GM18505 (cell line): Measurements from ENCODE around the gene CLIP4.

Experiments
- ATAC-seq: cut with Tn5 transposase; IDR thresholded peaks from one replicate; pipeline ENCODE4 v1.9.1; 2021; ENCODE audit not compliant: unreplicated experiment
- POLR2A ChIP-seq: IDR thresholded peaks from 4 replicates; pipeline ENCODE4 v1.6.1; 2011; ENCODE audit warnings: borderline replicate concordance; ENCODE audit not compliant: insufficient read depth, insufficient read length; ENCODE audit errors: extremely low read depth

CLIP4 gene

DNA sequence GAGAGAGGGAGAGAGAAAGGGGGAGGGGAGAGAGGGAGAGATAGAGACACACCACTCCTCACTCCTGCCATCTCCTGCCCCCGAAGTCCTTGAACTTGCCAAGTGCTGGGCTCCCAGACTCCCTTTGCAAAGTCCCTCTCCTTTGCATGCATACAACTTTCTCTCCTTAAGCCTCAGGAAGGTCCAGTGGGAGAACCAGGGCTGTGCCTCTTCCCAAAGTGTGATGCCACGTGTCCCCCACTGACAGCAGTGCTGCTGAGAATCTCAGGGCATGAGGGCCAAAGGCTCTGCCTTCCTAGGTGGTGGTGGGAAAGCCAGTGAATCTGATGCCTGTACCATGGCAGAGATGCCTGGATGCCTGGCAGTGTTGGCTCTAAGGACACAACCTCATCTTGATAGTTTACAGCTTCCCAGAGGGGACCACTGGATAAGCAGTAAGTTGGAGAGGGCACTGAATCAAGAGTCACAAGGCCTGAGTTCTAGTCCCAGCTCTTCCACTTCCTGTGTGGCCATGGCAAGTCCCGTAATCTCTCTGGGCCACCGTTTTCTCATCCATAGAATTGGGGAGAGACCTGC lies 103.4 kb downstream of the CLIP4 start:
- TF ChIP-seq POLR2A, result no peak
- ATAC-seq, result no peak

DNA sequence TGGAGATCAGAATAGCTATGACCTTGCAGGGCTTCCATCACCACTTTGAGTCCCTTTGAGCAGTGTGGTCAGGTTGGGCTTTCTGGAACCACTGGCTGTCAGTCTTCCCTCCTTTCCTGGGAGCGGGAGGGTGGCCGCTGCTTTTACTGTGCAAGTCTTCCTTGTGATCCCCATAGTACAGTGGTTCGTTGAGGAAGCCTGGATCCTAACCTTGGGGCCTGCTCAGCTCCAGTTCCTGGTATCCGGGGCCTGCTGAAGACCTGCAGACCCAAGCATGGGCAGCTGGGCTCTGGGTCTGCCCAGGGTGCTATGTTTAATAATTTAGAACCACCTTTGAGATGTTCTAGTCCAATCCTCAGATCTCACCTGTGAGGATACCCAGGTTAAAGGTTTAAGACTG lies 104.2 kb downstream of the CLIP4 start:
- ATAC-seq, result no peak
- no peak for TF ChIP-seq POLR2A

DNA sequence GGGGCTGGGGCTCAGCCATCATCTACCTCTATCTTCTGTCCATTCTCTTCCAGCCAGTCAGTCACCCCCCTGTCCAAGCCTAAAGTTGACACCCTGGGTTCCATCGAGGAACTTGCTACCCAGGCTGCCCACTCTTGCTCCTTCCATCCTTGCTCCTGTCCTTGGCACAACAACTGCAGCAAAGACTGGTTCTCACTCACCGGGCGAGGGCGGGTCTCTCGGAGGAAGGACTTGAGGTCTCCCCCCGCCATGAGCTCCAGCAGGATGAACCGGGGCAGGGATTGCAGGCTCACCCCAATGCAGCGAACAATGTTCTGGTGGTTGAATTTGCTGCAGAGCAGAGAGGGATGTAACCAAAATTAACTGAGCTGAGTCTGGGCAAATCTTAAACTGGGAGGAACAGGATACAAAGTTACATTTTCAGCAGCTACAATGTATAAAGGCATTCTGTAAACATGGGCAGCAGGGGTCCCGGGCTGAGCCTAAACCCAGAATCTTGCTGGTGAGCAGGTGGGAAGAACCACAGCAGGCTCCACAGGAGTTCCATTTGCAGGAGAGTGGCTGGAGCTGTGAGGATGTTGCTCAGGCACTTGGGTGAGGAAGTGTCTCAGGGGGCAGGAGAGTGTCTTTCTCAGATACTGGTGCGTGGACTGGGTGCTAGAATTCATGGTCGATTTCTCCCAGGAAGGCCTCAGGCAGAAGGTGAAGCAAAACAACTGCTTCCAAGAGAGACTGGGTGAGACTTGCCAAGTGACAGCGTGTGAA lies 105.5 kb downstream of the CLIP4 start:
- ATAC-seq, result no peak
- no peak for TF ChIP-seq POLR2A

DNA sequence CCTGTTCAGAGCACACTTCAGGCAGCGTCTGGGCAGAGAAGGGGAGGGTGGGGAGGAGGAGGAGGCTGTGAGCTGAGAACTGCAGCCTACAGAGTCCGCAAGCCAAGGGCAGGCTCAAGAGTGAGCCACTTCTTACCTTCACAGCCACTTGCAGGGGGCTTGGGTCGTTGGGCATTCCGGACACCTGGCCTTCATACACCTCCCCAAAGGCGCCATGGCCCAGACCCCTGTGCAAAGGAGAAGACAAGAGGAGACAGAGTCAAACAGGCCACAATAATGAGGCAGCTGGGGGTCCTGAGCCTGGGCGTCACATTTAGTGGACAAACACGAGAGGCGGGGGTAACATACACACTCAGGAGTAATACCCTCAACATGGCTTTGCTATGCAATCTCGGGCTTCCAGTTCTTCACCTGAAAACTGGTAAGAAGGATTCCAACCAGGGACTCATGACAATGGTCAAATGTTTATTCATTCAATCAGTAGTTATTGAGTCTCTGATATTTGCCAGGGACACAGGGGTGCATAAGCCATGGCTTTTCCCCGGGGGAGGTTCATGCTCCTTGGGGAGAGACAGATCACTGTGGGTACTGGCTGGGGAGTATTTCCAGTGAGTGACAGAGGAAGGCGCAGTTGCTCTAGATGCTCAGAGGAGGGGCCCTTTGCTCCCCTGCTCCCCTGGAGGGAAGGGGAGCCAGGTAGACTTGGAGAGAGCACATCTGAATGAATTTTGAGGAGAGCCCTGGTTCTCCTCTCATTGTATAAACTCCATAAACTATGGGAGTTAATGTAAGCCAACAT lies 107.4 kb downstream of the CLIP4 start:
- TF ChIP-seq POLR2A, result no peak
- no peak for ATAC-seq

DNA sequence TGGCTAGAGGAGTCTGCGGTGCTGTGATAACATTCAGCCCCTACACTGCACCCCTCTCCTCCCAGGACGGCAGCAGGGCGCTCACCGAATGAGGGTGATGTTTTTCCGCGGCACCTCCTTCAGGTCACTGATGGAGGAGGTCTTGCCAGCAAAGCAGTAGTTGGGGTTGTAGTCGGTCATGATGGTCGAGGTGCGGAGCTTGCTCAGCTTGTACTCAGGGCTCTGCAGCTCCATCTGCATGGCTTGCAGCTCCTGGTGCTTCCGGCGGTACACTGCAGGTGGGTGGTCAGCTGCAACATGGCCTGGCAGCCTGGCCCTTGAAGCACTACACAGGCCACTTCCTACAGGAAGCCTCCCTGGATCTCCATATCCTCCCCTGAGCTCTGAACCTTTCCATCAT lies 108.0 kb downstream of the CLIP4 start:
- no peak for ATAC-seq
- no peak for TF ChIP-seq POLR2A

DNA sequence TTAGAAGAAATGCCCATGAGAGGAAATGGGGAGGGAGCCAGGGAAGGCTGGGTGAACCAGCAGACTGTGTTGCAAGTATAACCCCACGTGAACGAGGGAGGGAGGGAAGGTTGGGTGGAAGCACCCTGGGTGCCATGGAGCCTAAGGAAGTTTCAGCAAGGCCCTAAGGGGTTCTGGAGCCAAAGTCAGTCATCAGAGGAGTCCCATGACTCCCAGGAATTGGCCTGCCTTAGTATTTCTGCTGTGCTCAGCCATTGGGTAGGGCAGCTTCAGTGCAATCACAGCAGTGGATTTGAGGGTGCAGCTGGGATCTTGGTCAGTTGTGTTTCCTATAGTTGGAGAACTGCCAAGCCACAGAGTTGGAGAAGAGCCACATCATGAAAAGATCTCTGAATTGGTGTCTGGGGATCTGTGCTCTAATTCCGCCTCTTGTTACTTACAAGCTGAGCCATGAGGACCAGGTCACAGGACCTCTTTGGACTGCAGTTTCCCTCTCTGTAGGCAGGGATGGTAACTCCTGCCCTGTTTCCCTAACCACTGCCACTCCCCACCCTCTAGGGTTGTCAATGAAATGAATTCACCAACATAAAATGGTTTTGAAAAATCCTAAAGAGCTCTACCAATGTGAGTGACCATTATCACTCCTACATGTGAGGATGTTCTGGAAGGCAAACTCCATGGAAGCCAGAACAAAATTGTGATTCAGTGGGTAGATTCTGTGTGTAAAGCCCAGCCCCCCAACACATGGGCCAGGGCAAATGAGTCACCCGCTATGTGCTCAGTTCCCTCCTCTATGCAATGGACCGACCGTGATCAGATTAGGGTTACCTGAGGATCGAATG lies 108.9 kb downstream of the CLIP4 start:
- no peak for TF ChIP-seq POLR2A

DNA sequence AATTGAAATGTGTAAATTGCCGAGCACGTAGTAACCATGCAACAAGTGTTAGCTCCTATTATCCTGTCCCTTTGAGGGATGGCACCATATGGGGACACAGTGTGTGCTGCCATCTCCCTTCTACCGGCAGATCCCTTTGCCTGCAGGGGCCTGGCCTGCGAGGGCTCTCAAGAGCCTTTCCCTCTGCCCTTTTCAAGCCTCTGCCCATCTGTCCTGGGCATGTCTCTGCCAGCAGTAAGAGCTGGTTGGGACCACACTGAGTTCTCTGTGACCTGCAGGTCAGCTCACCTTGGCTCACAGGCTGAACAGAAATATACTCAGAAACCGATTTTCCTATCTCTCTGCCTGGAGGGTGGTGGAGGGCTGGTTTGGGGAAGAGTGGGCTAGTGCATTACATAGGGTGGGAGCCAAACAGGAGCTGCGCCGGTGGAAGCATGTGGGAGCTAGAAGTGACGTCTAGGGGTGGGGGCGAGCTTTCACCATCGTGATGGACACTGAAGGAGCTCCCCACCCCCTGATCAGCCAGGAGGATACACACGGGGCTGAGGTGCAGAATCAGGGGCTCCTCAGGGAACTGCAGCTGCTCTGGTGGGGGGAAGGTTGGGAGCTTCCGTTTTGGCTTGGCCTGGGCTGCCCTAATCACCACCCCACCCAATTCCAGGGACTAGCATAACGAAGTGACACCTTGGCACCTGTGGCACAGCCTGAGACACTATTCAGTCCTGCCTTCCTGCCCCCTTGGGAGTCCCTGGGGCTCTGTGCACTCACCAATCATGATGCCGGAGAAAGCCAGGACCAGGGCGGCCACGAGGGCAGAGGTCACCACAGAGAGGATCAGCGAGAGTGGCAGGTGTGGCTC lies 109.7 kb downstream of the CLIP4 start:
- TF ChIP-seq POLR2A, result no peak
- no peak for ATAC-seq

More for the DNA sequence above, 108.9 kb downstream of the CLIP4 start:
- ATAC-seq, result no peak

DNA sequence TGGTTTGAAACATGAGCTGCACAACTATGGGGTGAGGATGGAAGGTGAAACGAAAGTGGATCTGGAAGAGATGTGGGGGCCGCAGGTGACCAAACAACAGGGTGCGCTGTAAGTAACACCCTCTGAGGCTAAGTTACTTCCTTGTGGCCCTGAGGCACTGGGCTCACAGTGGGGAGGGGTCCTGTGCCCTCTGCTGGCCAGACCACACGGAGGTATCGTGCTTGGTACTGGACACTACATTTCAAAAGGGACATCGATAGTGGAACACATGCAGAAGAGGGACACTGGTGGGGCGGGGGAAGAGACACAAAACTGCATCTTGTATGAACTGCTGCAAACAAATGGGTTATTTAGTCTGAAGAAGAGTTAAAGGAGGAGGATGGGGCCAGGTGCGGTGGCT lies 110.6 kb downstream of the CLIP4 start:
- TF ChIP-seq POLR2A, result no peak
- no peak for ATAC-seq

DNA sequence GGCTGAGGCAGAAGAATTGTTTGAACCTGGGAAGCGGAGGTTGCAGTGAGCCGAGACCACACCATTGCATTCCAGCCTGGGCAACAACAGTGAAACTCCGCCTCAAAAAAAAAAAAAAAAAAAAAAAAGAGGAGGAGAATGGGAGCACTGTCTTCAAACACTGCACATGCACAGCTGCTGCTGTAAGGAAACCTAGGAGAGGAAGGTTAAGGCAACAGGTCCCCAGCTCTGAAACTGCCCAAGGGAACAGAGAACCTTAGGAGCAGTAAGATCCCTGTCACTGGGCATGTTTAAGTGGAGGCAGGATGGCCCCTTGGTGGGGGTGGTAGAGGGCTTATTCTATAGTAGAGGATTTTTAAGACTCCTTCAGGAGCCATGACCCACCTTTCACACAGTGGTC lies 111.2 kb downstream of the CLIP4 start:
- ATAC-seq, result no peak
- no peak for TF ChIP-seq POLR2A

DNA sequence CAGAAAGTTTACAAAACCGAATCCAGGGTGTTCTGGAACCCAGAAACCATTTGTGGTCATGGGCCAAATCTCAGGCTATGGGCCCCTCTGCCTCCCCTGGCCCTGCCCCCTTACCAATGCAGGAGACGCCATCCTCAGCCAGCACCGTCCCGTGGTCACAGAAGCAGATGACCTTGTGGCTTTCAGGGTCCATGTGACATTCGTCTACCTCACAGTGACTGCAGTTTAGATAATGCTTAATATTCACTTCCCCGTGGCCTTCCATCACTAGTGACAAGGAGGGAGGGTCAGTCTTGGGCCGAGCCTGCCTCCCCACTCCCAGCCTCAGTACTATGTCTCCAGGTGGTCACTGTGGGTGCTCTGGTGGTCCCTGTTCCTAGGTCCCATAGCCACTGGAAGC lies 111.6 kb downstream of the CLIP4 start:
- no peak for ATAC-seq
- no peak for TF ChIP-seq POLR2A

DNA sequence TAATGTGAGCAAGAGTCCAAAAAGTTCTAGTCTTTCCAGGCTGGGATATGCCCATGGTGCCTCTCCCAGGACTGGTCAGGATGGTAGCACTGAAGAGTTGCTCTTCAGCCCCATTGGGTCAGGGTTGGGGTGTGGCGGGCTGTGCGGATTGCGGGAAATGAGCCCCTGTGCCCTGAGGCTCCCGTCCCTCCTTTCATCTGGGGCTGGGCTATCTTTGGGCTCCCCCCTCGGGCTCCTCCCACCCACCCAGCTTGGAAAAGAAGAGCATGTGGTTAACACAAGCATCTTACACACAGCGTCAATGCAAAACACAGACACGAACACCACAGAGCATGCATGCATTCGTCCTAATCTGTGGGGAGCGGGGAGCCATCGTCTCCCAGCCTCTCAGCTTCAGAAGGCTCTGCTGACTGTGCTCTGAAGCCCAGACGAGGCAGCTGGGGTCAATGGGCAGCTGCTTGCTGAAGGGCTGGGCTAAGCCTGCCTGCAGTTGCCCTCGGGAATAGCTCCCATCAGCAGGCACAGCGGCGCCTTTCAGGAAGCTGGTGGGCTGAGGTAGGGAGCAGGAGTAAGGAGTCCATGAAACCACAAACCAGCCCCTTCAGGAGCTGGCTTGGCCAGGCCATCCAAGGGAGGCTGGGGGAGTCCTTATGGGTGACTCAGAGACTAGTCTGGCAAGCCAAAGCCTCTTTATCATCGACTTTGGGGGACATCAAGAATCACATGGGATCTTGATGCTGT lies 112.9 kb downstream of the CLIP4 start:
- no peak for ATAC-seq
- no peak for TF ChIP-seq POLR2A

DNA sequence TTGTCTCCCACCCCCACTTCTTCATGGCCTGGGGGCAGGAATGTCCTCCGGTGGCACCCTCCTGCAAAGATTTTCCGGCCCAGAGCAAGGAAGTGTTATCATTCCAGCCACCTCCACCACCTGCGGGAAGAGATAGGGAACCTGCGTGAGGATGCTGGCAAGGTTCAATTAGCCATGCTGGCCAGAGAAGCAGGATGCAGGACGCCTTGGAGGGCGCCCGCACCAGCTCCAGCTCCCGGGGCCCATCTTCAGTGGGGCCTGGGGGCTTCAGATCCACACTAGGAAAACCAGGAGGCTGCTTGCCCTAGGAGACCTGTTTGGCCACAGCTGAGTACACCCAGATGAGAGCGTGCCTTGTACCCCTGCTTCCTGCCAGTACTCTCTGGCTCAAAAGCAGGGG lies 113.7 kb downstream of the CLIP4 start:
- no peak for ATAC-seq
- no peak for TF ChIP-seq POLR2A
